Measurements from ENCODE around the gene NCKAP5. TPM values are rescaled to one million over a fixed set of nuclear protein-coding genes. Genes with fewer than 3 reads are reported as not detected.

NCKAP5 gene
- polyA plus RNA-seq, 3 donors, result not detected

- no peaks in the 10 kb centered on the region for H3K36me3 Mint-ChIP-seq
- H3K27me3 Mint-ChIP-seq (ENCODE audit: low read depth in 3 of 3), result no peaks in the 10 kb centered on the region
- H3K79me2 ChIP-seq (ENCODE audit: insufficient read depth, low read length), result no peaks in the 10 kb centered on the region
- WGBS (ENCODE audit: insufficient coverage), result 80% methylated on average over 4 of the region's 6 CpGs
- H3K4me1 Mint-ChIP-seq, result no peaks in the 10 kb centered on the region
- no peak overlapping the region for H2AFZ ChIP-seq (ENCODE audit: insufficient read depth, low read depth, low read length, poor library complexity, severe bottlenecking)
- H3K9me3 Mint-ChIP-seq, result peaks cover 0 to 4% (median 2%) of the 10 kb centered on the region in 7 donors
- no peaks in the 10 kb centered on the region for H3K9me3 ChIP-seq (replicated peaks in 1 of 2; ENCODE audit: control insufficient read depth in 1 of 2, insufficient read depth in 1 of 2, low read length in 2 of 2)
- H3K4me3 ChIP-seq (replicated peaks in 1 of 3; ENCODE audit: low read depth in 2 of 3, low read length in 3 of 3), result no peak overlapping the region
- H3K27me3 ChIP-seq (ENCODE audit: control insufficient read depth in 2 of 2, insufficient read depth in 2 of 2, low read length in 2 of 2), result no peaks in the 10 kb centered on the region
- H3K36me3 ChIP-seq (replicated peaks in 1 of 2; ENCODE audit: control insufficient read depth in 1 of 2, insufficient read depth in 2 of 2, low read length in 2 of 2), result no peaks in the 10 kb centered on the region
- H3K4me1 ChIP-seq (ENCODE audit: control insufficient read depth in 1 of 2, insufficient read depth in 2 of 2, low read length in 2 of 2), result no peaks in the 10 kb centered on the region
- no peaks in the 10 kb centered on the region for H4K20me1 ChIP-seq (ENCODE audit: insufficient read depth, low read length)
- TF ChIP-seq CTCF (IDR thresholded peaks at IDR 0.05), result no peak
- no peak overlapping the region for H3K4me3 Mint-ChIP-seq
- H3K27ac Mint-ChIP-seq, result no peak overlapping the region
- no peak overlapping the region for H3K9ac ChIP-seq (ENCODE audit: insufficient read depth, low read length, poor library complexity, severe bottlenecking)
- no peak for DNase-seq
- intact Hi-C loops (cut with micrococcal nuclease), result no loop called here
- H3K27ac ChIP-seq (ENCODE audit: low read depth in 1 of 2, low read length in 2 of 2), result no peak overlapping the region
- H3K4me2 ChIP-seq (replicated peaks; ENCODE audit: extremely low read depth, low read length, poor library complexity, severe bottlenecking), result no peak overlapping the region
Measured at GRCh38 chr2:133331436-133331835, 236.8 kb downstream of the NCKAP5 start.

GRCh38 chr2:133326652-133327397 is 241.4 kb downstream of the NCKAP5 start:
- TF ChIP-seq CTCF (IDR thresholded peaks at IDR 0.05), result no peak
- no peak overlapping the region for H3K27ac Mint-ChIP-seq
- Histone ChIP-seq H2AFZ (ENCODE audit: insufficient read depth, low read depth, low read length, poor library complexity, severe bottlenecking) (no peak overlapping the region), H3K4me2 (replicated peaks; ENCODE audit: extremely low read depth, low read length, poor library complexity, severe bottlenecking) (no peak overlapping the region), H3K27ac (ENCODE audit: low read depth in 1 of 2, low read length in 2 of 2) (no peak overlapping the region), H3K27me3 (ENCODE audit: control insufficient read depth in 2 of 2, insufficient read depth in 2 of 2, low read length in 2 of 2) (no peaks in the 10 kb centered on the region), H3K9me3 (replicated peaks in 1 of 2; ENCODE audit: control insufficient read depth in 1 of 2, insufficient read depth in 1 of 2, low read length in 2 of 2) (no peaks in the 10 kb centered on the region), H3K4me1 (ENCODE audit: control insufficient read depth in 1 of 2, insufficient read depth in 2 of 2, low read length in 2 of 2) (no peaks in the 10 kb centered on the region), H3K79me2 (ENCODE audit: insufficient read depth, low read length) (no peaks in the 10 kb centered on the region), H3K36me3 (replicated peaks in 1 of 2; ENCODE audit: control insufficient read depth in 1 of 2, insufficient read depth in 2 of 2, low read length in 2 of 2) (no peaks in the 10 kb centered on the region), H3K4me3 (replicated peaks in 1 of 3; ENCODE audit: low read depth in 2 of 3, low read length in 3 of 3) (no peak overlapping the region), H3K9ac (ENCODE audit: insufficient read depth, low read length, poor library complexity, severe bottlenecking) (no peak overlapping the region), H4K20me1 (ENCODE audit: insufficient read depth, low read length) (no peaks in the 10 kb centered on the region)
- 86% methylated on average over 5 of the region's 7 CpGs for WGBS (ENCODE audit: insufficient coverage)
- intact Hi-C loops (cut with micrococcal nuclease), result no loop called here
- H3K9me3 Mint-ChIP-seq, result peaks cover 0 to 4% (median 2%) of the 10 kb centered on the region in 7 donors
- H3K36me3 Mint-ChIP-seq, result no peaks in the 10 kb centered on the region
- no peak overlapping the region for H3K4me3 Mint-ChIP-seq
- H3K4me1 Mint-ChIP-seq, result no peaks in the 10 kb centered on the region
- no peaks in the 10 kb centered on the region for H3K27me3 Mint-ChIP-seq (ENCODE audit: low read depth in 3 of 3)
- no peak for DNase-seq
